Mesothelial cell of epicardium (in vitro differentiated cells): Measurements from ENCODE around the gene GRK5. TPM values are rescaled to one million over a fixed set of nuclear protein-coding genes. Genes with fewer than 3 reads are reported as not detected.

ENCODE experiments used
- DNase-seq, 2 experiments: peaks; one replicate each; pipeline ENCODE4 v3.0.0; 2021; ENCODE audit warnings: low spot score in 2 of 2; ENCODE audit not compliant: unreplicated experiment in 2 of 2
- H3K27ac Mint-ChIP-seq: 2 replicates; pipeline ENCODE4 v1.8.0; 2021; ENCODE audit warnings: mixed read lengths
- H3K27me3 Mint-ChIP-seq: 2 replicates; pipeline ENCODE4 v1.8.0; 2021; ENCODE audit warnings: low read depth, mixed read lengths
- H3K36me3 Mint-ChIP-seq: 2 replicates; pipeline ENCODE4 v1.8.0; 2021; ENCODE audit warnings: mixed read lengths
- H3K4me1 Mint-ChIP-seq: 2 replicates; pipeline ENCODE4 v1.8.0; 2021; ENCODE audit warnings: mixed read lengths
- H3K4me3 Mint-ChIP-seq: 2 replicates; pipeline ENCODE4 v1.8.0; 2021; ENCODE audit warnings: mild to moderate bottlenecking, moderate library complexity, mixed read lengths
- H3K9me3 Mint-ChIP-seq: 2 replicates; pipeline ENCODE4 v1.8.0; 2021; ENCODE audit warnings: mixed read lengths
- CTCF ChIP-seq: fragments of 200-600 bp; sonication (generic); IDR thresholded peaks from one replicate; pipeline ENCODE4 v1.5.0; 2021; ENCODE audit warnings: antibody characterized with exemption; ENCODE audit not compliant: unreplicated experiment
- total RNA-seq: library from RNA; stranded (reverse); gene quantifications from 3 replicates; pipeline ENCODE4 v1.2.1, GENCODE V29; 2021

Gene GRK5
- total RNA-seq, 1 donor from 2014 or later, result 14.5 TPM

GRCh38 chr10:119491966-119492757 lies 284.8 kb downstream of the GRK5 start:
- Mint-ChIP-seq H3K4me3 (no peak overlapping the region), H3K27me3 (no peaks in the 10 kb centered on the region), H3K27ac (no peak overlapping the region), H3K9me3 (no peaks in the 10 kb centered on the region), H3K4me1 (peaks cover 2% of the 10 kb centered on the region), H3K36me3 (no peaks in the 10 kb centered on the region)
- DNase-seq, result no peak
- no peak for TF ChIP-seq CTCF

GRCh38 chr10:119493155-119493554 lies 285.8 kb downstream of the GRK5 start:
- no peak for TF ChIP-seq CTCF
- no peak overlapping the region for H3K27ac Mint-ChIP-seq
- H3K4me3 Mint-ChIP-seq, result no peak overlapping the region
- H3K9me3 Mint-ChIP-seq, result no peaks in the 10 kb centered on the region
- DNase-seq, result no peak
- H3K36me3 Mint-ChIP-seq, result no peaks in the 10 kb centered on the region
- peaks cover 2% of the 10 kb centered on the region for H3K4me1 Mint-ChIP-seq
- no peaks in the 10 kb centered on the region for H3K27me3 Mint-ChIP-seq

GRCh38 chr10:119494236-119495020 lies 287.1 kb downstream of the GRK5 start:
- no peak for TF ChIP-seq CTCF
- H3K27me3 Mint-ChIP-seq, result no peaks in the 10 kb centered on the region
- no peak overlapping the region for H3K27ac Mint-ChIP-seq
- no peaks in the 10 kb centered on the region for H3K9me3 Mint-ChIP-seq
- no peak overlapping the region for H3K4me3 Mint-ChIP-seq
- DNase-seq, result no peak
- H3K36me3 Mint-ChIP-seq, result no peaks in the 10 kb centered on the region
- peaks cover 10% of the 10 kb centered on the region for H3K4me1 Mint-ChIP-seq

- Mint-ChIP-seq H3K4me3 (no peak overlapping the region), H3K4me1 (peaks cover 17% of the 10 kb centered on the region), H3K9me3 (no peaks in the 10 kb centered on the region), H3K27ac (no peak overlapping the region), H3K36me3 (no peaks in the 10 kb centered on the region), H3K27me3 (no peaks in the 10 kb centered on the region)
- TF ChIP-seq CTCF, result no peak
- no peak for DNase-seq
These were observed 287.7 kb downstream of the GRK5 start for GRCh38 chr10:119495021-119495505.

- no peak for DNase-seq
- no peak overlapping the region for H3K27ac Mint-ChIP-seq
- H3K4me1 Mint-ChIP-seq, result peaks cover 21% of the 10 kb centered on the region
- no peaks in the 10 kb centered on the region for H3K27me3 Mint-ChIP-seq
- no peaks in the 10 kb centered on the region for H3K36me3 Mint-ChIP-seq
- H3K9me3 Mint-ChIP-seq, result no peaks in the 10 kb centered on the region
- H3K4me3 Mint-ChIP-seq, result no peak overlapping the region
- TF ChIP-seq CTCF, result no peak
These were observed 288.2 kb downstream of the GRK5 start for GRCh38 chr10:119495545-119495944.
